ENCODE data around the gene UIMC1. TPM values are rescaled to one million over a fixed set of nuclear protein-coding genes. Genes with fewer than 3 reads are reported as not detected.

The UIMC1 gene
- total RNA-seq, 2 donors from 2014 or later: 46.6 to 50.8 TPM

GRCh38 chr5:176947847-176948246 lies 58.7 kb downstream of the UIMC1 start:
- Histone ChIP-seq H3K4me1 (ENCODE audit: control insufficient read depth, insufficient read depth, low read length) (no peaks in the 10 kb centered on the region), H3K9ac (ENCODE audit: extremely low read depth, low read length, poor library complexity, severe bottlenecking) (no peak overlapping the region), H3K27me3 (ENCODE audit: control insufficient read depth, insufficient read depth, low read length, poor library complexity, severe bottlenecking) (no peaks in the 10 kb centered on the region), H3K9me3 (ENCODE audit: control insufficient read depth, low read length) (no peaks in the 10 kb centered on the region), H3K36me3 (ENCODE audit: control insufficient read depth, insufficient read depth, low read length) (peaks cover 81% of the 10 kb centered on the region), H3K27ac (ENCODE audit: low read depth, low read length) (no peak overlapping the region), H3K4me3 (ENCODE audit: low read length) (no peak overlapping the region)
- Mint-ChIP-seq H3K27ac (no peak overlapping the region), H3K27me3 (ENCODE audit: insufficient read depth) (no peaks in the 10 kb centered on the region), H3K9me3 (peaks cover 2% of the 10 kb centered on the region), H3K36me3 (ENCODE audit: low read depth) (peaks cover 62% of the 10 kb centered on the region), H3K4me3 (no peak overlapping the region), H3K4me1 (peaks cover 16% of the 10 kb centered on the region)
- TF ChIP-seq, protein P1, sequence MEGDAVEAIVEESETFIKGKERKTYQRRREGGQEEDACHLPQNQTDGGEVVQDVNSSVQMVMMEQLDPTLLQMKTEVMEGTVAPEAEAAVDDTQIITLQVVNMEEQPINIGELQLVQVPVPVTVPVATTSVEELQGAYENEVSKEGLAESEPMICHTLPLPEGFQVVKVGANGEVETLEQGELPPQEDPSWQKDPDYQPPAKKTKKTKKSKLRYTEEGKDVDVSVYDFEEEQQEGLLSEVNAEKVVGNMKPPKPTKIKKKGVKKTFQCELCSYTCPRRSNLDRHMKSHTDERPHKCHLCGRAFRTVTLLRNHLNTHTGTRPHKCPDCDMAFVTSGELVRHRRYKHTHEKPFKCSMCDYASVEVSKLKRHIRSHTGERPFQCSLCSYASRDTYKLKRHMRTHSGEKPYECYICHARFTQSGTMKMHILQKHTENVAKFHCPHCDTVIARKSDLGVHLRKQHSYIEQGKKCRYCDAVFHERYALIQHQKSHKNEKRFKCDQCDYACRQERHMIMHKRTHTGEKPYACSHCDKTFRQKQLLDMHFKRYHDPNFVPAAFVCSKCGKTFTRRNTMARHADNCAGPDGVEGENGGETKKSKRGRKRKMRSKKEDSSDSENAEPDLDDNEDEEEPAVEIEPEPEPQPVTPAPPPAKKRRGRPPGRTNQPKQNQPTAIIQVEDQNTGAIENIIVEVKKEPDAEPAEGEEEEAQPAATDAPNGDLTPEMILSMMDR (conservative IDR thresholded peaks at IDR 0.05): no peak
- no peak for DNase-seq
- WGBS, 2 experiments (ENCODE audit: insufficient coverage in 1 of 2, insufficient read length in 1 of 2): 98% methylated on average over 2 of the region's 2 CpGs; no CpG with 5 or more reads in 1 of the 2 experiments

DNA sequence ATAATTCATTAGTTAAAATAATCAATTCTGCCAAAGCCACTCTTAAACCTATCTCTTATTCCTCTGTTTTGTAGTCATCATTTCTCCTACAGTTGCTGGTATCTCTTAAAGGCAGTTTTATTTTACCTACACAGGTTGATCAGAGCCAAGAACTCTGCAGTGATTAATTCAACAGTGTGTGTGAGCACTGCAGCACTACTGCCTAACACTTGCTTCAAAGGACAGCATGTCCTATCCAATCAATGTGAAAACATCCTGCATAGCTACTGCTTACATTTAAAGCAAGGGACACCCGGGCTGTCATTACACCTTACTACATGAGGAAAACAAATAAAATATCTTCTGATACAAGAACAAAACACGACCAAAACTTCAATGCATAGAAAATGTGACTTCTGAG lies 62.3 kb downstream of the UIMC1 start:
- Mint-ChIP-seq H3K36me3 (ENCODE audit: low read depth) (peaks cover 55% of the 10 kb centered on the region), H3K27ac (peak overlapping the region; percentile 28), H3K9me3 (peaks cover 2% of the 10 kb centered on the region), H3K27me3 (ENCODE audit: insufficient read depth) (no peaks in the 10 kb centered on the region), H3K4me1 (peaks cover 16% of the 10 kb centered on the region), H3K4me3 (no peak overlapping the region)
- Histone ChIP-seq H3K4me1 (ENCODE audit: control insufficient read depth, insufficient read depth, low read length) (no peaks in the 10 kb centered on the region), H3K27ac (ENCODE audit: low read depth, low read length) (no peak overlapping the region), H3K27me3 (ENCODE audit: control insufficient read depth, insufficient read depth, low read length, poor library complexity, severe bottlenecking) (no peaks in the 10 kb centered on the region), H3K4me3 (ENCODE audit: low read length) (no peak overlapping the region), H3K36me3 (ENCODE audit: control insufficient read depth, insufficient read depth, low read length) (peaks cover 80% of the 10 kb centered on the region), H3K9ac (ENCODE audit: extremely low read depth, low read length, poor library complexity, severe bottlenecking) (no peak overlapping the region), H3K9me3 (ENCODE audit: control insufficient read depth, low read length) (no peaks in the 10 kb centered on the region)
- TF ChIP-seq, protein P1 (conservative IDR thresholded peaks at IDR 0.05): no peak
- WGBS, 2 experiments (ENCODE audit: insufficient coverage in 1 of 2, insufficient read length in 1 of 2): 58% methylated on average over 2 of the region's 2 CpGs; no CpG with 5 or more reads in 1 of the 2 experiments
- DNase-seq: no peak

GRCh38 chr5:176943816-176944215 lies 62.8 kb downstream of the UIMC1 start:
- Mint-ChIP-seq H3K36me3 (ENCODE audit: low read depth) (peaks cover 54% of the 10 kb centered on the region), H3K4me1 (peaks cover 16% of the 10 kb centered on the region), H3K4me3 (no peak overlapping the region), H3K9me3 (peaks cover 2% of the 10 kb centered on the region), H3K27ac (peak overlapping the region; percentile 28), H3K27me3 (ENCODE audit: insufficient read depth) (no peaks in the 10 kb centered on the region)
- H3K4me1 ChIP-seq (ENCODE audit: control insufficient read depth, insufficient read depth, low read length): no peaks in the 10 kb centered on the region
- no peak overlapping the region for H3K4me3 ChIP-seq (ENCODE audit: low read length)
- DNase-seq: no peak
- no peaks in the 10 kb centered on the region for H3K27me3 ChIP-seq (ENCODE audit: control insufficient read depth, insufficient read depth, low read length, poor library complexity, severe bottlenecking)
- no peak overlapping the region for H3K27ac ChIP-seq (ENCODE audit: low read depth, low read length)
- 56% methylated on average over 1 of the region's 1 CpG; no CpG with 5 or more reads in 1 of the 2 experiments for WGBS, 2 experiments (ENCODE audit: insufficient coverage in 1 of 2, insufficient read length in 1 of 2)
- TF ChIP-seq, protein P1 (conservative IDR thresholded peaks at IDR 0.05): no peak
- peaks cover 77% of the 10 kb centered on the region for H3K36me3 ChIP-seq (ENCODE audit: control insufficient read depth, insufficient read depth, low read length)
- no peaks in the 10 kb centered on the region for H3K9me3 ChIP-seq (ENCODE audit: control insufficient read depth, low read length)
- no peak overlapping the region for H3K9ac ChIP-seq (ENCODE audit: extremely low read depth, low read length, poor library complexity, severe bottlenecking)
